HG02970 (cell line): ENCODE results near the gene LPP.

Source experiments
- ATAC-seq: cut with Tn5 transposase; IDR thresholded peaks from one replicate; pipeline ENCODE4 v1.9.1; 2021; ENCODE audit warnings: mild to moderate bottlenecking, moderate library complexity, moderate number of reproducible peaks; ENCODE audit not compliant: unreplicated experiment, low FRiP score

LPP gene

DNA sequence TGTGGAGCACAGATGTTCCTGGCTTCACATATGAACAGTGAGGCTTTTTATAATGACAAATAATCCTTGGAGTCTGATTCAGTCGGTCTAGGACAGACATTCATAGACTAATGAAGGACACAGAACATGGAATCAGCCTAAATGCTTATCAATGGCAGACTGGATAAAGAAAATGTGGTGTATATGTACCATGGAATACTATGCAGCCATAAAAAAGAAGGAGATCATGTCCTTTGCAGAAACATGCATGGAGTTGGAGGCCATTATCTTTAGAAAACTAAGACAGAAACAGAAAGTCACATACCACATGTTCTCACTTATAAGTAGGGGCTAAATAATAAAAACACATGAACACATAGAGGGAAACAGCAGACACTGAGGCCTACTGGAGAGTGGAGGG, 19.9 kb upstream of the LPP start:
- ATAC-seq: no peak

DNA sequence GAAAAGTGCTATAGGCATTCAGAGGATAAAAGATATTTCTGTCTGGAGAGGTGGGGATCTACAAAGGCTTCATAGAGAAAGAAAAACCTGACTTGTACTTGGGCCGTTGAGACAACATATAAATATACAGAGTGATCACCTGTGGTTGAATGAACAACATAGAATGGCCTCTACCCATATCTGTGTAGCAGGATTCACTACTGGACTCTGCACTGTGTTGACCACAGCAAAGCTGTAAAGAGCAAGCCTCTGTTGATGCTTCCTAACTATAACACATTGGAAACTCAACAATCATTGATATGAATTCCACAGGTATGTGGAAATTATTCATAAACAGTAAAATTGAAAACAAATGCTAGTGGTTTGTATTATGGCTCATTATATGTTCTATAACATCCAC, 19.1 kb upstream of the LPP start:
- no peak for ATAC-seq

DNA sequence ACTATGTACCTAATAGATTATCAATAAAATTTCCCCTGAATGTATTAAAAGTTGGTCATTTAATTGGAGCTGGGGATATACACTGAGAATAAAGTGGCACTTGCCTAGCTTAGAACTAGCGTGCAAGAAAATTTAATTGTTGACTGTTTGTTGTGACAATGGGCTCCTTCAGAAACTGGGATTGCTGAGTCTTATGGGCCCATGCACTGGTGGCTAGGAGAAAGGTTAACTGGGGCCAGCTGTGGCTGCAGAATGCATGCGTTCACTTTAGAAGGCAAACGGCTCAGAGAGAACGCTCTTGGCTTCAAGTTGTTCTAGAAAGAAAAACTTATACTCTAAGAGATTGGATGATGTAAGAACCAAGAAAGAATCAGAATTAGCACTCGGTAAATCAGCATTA, 18.7 kb upstream of the LPP start:
- ATAC-seq: no peak

DNA sequence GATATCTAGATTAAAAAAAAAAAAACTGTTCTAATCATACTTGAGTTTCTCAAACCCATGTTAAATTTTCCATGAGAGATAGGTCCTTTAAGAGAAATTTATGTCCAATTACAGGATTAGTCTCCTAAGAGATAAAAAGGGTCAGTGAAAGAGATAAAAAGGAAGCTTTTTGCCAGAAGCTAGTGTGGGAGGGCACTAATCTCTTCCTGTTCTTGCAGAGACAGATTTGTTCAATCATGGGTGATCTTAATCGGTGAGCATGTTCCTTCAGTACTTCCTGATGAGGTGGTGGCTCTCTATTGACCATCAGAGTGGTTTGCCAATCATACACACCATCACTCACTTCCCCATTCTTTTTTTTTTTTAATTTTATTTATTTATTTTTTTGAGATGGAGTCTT, 16.9 kb upstream of the LPP start:
- ATAC-seq: no peak

DNA sequence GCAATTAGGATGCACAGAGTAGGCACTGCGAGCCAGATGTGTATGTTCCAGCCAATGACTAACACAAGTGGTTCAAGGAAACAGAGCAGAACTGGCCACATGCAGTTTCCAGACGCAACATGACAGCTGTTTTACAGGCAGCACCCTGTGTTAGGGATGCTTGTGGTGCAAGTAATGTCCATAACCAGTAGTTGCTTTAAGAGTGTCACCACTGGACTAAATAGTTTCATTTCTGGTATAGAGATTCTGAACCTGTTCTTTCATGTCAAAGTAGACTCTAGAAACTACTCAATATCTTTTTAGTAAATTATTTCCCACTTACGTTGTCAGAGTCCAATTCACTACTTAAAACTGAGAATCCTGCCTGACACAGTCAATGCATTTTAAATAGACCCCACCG, 14.5 kb upstream of the LPP start:
- ATAC-seq: no peak

DNA sequence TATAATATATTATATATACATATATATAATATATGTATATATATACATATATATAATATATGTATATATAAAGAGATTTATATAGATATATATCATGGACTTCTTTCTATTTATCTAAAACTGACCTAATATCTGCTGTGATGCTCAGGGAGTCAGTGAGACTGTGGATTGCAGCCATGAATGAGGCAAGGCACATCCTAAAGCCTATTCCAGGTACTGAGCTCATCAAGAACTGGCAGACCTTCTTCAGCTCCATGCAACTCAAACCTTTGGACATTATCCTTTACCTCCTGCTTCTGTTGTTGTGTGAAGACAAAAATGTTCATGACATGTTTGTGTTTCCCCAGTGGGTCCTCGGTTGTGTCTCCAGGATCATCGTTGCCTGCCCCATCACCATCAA, 7.7 kb upstream of the LPP start:
- no peak for ATAC-seq

DNA sequence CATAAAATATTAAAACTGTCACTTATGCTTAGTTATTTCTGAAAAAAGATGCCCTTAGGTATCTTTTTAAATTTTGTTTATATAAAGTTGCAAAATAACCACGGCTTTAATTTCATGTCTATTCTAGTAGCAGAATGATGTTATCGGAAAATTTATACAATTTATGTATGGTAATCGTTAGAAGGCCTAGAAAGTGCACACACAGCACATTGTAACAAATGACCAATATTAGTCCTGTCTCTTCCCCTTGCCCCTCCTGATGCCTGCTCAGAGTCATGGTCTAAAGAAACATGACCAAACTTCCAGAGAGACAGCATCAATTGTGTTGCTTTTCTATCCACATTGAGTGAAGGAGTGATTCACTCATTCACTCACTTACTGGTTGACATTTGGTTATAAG, 6.2 kb upstream of the LPP start:
- ATAC-seq: no peak

DNA sequence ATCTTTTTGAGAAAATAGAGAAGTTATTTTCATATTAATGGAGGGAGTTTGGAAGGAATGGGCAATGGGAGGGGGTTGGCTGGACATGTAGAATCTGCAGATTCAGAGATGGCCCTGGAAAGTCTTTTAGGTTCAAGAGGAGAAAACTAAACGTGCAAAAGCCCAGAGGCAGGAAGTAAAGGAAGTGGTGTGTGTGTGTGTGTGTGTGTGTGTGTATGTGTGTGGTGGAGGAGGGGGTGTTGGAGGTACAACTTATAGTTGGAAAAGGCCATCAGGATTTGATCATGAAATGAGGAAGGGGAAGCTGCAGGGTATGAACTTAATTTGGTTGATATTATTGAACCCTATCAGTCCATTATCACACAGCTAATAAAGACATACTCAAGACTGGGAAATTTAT, 5.6 kb upstream of the LPP start:
- ATAC-seq: no peak

DNA sequence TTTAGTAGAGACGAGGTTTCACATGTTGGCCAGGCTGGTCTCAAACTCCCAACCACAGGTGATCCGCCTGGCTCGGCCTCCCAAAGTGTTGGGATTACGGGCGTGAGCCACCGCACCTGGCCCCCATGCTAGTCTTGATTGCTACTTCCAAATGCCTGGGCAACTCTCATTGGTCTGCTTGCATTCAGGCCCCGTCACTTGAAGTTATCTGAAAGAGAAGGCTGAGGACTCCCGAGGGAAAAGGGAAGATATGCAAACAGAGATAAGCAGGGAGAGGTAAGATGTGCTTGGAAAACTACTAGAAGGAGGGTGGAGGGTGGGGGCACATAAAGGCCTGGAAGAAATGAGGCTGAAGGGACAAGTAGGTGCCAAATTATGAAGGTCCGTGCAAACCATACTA, 4.4 kb upstream of the LPP start:
- no peak for ATAC-seq

DNA sequence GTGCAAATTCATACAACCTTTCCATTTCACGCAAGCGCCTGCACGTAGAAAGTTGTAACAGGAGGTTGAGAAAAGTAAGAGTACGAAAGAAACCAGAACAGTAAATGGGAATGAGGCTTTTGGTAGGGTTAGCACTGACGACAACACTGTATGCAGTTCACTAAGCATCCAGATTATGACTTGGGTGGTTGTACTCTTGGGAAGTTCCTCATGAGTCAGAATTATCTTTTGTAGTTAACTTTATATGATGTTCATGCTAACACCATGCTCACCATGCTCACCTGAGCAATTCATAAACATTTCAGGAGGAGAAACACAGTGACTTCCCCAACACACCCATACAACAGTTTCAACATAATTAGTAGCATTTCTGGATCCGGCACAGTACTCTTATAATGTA, 3.0 kb upstream of the LPP start:
- no peak for ATAC-seq

DNA sequence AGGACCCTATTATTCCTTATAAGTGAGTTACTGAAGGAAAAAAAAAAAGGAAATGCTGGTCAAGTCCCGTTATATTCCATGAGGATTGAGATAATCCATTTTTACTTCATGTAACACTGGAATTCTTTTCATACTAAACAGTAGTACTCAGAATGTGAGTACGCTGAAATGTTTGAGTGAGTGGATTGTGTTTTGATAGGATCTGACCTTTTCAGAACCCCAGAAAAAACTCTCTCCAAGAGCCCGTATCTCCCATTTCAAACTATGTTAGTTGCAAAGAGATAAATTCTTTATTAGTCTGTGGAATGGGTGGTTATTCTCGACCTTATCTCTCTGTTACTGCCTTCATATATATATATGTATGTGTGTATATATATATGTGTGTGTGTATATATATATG, 2.5 kb upstream of the LPP start:
- ATAC-seq: no peak

DNA sequence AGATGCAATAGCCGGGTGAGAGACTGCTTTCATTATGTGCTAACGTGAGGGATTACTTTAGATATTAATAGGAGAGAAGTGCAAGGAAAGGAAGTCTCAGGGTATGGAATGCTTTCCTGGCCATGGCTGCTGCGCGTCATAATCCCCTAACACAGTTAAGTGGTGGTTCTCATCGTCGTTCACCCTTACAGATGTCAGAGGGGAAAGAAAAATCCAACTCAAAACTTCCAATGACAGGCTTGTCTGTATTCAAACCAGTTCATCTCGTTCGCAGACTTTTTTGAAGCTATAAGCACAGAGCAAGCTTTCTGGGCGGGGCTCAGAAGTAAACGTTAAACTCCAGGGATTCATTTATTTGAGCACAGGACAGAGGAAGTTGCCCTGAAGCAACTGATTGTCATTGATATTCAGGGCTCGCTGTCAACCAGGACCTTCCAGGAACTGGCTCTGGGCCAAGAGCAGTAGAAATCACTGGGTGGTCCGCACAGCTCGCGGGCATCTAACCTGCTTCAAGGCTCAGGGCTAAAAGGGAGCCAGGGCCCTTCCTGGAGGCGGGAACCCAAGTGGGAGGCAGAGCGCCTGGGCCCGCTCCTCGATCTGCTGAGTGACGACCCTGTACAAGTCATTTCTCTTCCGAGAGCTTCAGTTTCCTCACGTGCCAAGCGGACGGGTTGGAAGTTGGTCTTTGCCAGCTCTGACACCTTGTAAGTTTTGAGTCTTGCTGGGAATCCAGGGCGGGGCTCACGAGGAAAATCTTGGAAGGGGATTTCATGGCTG, 1.1 kb upstream of the LPP start:
- no peak for ATAC-seq

DNA sequence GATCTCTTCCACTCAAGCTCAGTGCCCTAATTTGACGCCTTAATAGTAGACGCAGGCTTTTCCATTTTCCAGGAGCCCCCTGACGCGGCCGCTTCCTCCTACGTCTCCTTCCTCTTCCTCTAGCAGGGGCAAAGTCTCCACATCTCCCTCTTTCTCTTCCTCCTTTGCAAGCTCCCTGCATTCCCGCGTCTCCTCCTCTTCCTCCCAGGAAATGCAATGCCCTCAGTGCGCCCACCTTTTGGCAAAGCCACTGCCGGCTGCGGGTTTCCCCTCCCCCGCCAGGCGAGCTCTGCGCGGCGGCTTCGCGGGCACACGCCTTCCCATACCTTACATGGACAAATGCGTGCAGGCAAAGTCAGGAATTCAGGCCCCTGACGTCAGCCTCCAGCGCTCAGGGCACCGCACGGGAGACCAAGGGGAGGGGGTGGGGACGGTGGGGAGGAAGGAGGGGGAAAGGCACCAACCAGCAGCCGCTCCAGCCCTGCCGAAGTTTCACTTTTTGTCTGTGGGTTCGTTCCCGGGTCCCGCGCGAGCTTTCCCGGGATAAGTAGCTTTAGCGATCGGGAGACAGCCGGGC, 432 bp upstream of the LPP start:
- peak; percentile 10 for ATAC-seq

DNA sequence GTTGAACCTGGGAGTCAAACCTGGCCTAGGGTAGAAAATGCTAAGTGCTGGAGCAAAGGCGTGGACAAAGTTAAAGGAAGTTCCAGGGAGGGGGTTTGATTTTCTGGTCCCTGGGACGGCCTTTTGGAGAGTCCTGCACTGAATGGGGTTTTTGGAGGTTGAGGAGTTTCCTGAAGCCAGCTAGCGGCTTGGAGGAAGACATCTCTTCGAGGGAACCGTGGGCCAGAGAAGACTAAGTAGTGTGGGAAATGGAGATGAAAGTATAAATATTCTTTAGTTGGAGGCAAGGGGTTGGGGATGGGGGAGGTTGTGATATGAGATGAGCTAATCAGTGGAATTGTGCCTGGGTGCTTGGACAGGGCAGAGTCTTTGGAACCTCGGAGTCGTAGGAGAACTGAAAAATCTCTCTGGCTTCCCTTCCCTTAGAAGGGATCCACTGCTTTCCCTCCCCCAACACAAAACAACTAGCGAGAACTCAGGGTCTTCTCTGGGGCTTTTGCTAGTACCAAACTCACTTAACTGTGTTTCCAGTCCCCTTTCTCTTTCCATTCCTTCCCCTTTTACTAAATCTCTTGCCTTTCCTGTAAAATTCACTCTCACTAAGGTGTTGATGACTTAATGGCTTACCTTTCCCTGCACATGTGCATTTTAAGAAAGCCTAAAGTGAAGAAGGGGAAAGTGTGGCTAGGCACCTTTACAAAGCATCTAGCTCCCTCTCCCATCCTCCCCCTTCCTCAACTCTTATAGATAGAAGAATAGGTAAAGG, 1.0 kb downstream of the LPP start:
- no peak for ATAC-seq

DNA sequence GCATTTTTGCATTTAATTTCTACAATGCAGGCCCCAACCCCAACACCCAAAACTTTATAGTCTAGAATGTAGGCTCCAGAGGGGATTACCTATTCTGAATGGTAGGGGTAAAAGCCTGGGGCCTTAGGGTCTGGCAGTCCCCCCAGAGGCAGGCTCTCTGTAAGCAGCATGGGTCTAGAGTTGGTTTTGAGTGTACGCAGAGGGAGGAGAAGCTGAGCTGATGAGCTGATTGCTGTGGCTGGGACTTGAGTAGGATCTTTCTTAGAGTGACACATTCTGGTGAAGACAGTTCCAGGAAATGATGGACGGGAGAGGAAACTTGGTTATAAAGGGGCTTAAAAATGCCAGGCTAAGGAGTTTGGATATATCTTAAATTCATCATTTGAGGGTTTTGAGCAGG, 2.1 kb downstream of the LPP start:
- ATAC-seq: no peak

DNA sequence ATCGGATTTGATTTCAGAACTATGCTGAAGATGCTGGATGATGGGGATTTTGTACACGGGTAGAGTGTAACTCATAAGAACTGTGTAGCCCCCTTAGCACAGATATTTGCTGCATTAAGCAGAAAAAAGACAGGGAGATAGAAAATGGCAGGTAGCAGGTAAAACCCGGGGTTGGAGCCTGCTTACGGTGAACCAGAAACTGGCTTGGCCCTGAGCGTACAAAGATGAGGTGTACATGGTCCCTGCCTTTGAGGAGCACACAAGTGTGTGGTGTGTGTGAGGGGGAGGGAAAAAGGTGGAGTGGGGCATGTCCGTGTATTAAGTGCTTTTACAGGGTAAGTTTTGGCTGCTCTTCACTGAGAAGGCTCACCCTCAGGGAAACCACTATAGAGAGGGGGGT, 3.5 kb downstream of the LPP start:
- no peak for ATAC-seq

DNA sequence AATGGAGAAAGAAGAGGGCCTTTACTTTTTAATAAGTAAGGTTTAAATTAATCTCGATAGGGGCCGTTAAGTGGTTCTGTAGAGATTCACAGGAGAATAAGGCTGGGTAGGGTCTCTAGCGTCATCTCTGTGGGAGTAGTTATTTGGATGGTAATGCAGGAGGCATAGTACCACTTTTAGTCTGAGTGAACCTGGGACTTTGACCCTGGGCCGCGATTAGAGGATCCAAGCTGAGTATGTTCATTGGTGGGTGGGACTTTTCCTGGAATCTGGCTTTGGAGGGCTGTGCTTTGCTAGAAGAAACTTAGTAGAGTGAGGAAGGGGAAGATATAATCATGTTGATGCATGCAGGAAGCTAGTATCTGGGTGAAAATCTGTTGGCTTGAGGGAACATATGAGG, 4.0 kb downstream of the LPP start:
- ATAC-seq: no peak

DNA sequence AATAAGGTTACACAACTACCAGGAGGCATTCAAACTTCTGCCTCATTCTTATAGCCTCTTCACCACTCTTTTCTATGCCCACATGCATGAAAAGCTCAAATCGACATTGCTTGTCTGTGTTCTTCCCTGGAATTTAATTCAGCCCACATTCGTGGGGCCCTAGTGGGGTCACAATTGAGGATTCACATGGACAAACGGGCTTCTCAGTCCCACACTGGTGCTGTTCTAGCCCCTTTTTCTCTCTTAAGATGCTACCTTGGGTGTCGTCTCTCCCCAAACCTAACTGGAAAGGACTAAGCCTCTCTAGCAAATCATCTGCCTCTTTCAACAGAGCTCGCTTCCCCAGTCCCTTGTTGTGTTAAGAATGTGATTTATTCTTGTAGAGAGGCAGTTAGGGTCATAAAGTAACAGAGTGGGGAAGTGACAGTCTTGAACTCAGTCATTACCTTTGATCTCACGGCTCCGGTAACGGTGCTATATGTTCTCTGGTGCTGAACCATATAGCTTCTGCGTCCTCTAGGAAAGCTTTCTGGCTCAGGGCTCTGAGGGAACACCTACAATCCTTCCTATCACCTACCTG, 4.9 kb downstream of the LPP start:
- no peak for ATAC-seq

DNA sequence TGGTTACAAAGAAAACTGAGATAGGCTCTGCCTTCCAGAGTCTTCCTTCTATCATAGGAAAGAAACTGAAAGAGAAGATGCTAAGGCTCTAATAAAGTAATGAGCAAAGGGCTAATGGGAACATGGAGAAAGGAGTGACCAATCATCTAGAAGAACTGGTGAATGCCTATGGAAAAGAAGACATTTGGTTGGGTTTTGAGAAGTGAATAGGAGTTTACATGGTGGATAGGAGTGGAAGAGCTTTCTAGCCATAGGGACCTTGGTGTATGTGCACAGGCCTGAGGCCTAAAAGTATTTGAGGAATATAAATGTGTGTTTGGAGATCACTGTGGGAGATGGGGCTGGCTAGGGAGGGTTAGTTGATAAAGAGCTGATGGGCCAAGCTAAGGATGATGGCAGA, 6.8 kb downstream of the LPP start:
- ATAC-seq: no peak

DNA sequence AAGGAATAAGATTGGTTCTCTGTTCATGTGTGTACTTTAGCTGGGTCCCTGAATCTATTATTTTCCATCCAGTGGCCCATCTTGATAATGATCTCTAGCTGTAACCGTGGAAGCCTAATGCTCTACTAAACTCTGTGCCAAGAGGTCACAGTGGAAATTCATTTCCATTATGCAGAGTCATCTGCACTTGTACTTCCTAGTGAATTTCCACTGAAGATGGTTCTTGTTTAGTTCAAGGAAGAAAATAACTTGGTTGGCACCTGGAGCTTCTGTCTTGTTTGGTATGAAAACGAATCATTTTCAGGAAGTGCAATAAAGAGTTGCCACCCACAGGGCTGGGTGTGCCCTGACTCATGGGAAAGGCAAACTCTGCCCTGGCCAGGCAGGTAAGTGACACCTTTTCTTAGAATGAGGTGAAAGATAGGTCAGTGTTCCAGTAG, 10.3 kb downstream of the LPP start:
- ATAC-seq: no peak

DNA sequence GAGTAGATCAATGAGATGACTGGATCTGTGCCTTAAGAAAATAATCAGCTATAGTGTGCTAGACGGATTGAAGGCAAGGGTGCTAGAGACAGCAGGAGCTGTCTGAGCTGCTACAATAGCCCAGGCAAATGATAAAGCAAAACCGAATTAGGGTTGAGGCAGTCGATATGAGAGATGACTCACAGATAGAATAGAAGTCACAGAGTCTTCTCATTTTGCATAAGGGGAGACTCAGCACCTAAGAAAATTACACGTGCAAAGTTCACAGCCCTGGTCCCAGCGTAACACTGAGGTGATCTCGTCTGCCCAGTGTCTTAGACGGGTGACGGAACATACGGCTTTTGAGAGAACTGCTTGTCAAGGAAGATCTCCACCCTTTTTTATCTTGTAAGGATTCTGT, 11.6 kb downstream of the LPP start:
- ATAC-seq: no peak
